C4-2B (cell line): ENCODE data around the gene MKKS.
"Not testable (repeated sequence)": the region's sequence is repeated elsewhere in the genome, so short reads cannot be mapped to it uniquely, and the experiment has no call there.

Experiments
- H3K27ac ChIP-seq: fragments of 450-650 bp; 2 replicates; pipeline ENCODE4 v1.5.1; 2017
- ZFX ChIP-seq: fragments of 450-650 bp; IDR thresholded peaks from 2 replicates; pipeline ENCODE4 v1.6.1; 2017
- TF ChIP-seq, protein P1 (sequence below): fragments of 450-650 bp; conservative IDR thresholded peaks from 2 replicates; pipeline ENCODE4 v1.5.1; 2017; ENCODE audit warnings: mild to moderate bottlenecking

MKKS gene

DNA sequence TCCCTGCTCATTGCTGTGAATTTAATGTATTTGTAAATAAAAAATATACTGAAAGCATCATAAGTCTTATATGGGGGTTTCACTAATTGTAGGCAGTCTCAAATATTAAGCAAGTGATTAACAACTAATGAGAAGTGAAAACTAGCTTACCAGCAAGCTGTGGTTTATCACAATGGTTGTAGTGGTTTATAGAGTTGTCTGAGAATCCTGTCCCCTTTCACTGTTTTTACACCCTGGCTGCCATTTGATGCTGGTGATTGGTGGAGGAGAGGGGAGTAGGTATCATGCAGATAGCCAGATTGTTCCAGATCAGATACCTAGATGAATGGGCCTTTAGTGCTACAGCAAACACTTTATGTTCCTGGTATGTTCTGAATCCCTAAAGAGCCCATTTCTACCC is 6.0 kb downstream of the MKKS start:
- TF ChIP-seq ZFX = no peak
- TF ChIP-seq, protein P1, sequence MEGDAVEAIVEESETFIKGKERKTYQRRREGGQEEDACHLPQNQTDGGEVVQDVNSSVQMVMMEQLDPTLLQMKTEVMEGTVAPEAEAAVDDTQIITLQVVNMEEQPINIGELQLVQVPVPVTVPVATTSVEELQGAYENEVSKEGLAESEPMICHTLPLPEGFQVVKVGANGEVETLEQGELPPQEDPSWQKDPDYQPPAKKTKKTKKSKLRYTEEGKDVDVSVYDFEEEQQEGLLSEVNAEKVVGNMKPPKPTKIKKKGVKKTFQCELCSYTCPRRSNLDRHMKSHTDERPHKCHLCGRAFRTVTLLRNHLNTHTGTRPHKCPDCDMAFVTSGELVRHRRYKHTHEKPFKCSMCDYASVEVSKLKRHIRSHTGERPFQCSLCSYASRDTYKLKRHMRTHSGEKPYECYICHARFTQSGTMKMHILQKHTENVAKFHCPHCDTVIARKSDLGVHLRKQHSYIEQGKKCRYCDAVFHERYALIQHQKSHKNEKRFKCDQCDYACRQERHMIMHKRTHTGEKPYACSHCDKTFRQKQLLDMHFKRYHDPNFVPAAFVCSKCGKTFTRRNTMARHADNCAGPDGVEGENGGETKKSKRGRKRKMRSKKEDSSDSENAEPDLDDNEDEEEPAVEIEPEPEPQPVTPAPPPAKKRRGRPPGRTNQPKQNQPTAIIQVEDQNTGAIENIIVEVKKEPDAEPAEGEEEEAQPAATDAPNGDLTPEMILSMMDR = no peak

DNA sequence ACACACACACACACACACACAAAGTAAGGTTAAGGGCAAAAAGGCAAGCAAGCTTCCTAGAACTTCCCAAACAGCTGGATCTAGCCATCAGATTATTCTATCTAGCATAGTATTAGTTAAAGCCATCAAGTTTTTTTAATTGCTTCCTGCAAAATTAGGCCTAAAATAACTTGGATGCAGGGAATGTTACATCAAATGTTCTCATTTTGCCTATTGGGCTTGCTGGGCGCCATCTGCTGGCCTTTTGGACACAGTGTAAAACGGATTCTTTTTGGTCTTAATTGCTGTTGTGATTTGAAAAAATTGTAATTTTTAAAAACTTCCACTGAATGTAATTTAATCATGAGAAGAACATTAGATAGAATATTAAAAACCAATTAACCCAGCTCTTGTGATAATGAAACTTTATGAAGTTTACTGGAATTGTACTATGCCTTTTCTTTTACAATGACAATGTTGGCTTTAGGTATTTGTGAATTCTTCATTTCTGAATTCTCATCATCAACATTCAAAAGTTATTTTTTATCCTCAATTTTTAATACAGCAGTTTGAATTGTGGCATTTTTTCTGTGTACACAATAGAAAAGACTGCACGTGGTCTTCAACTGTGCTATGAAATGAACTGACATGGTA is 6.8 kb downstream of the MKKS start:
- no peak overlapping the region for H3K27ac ChIP-seq
- TF ChIP-seq ZFX = no peak
- TF ChIP-seq, protein P1 = peak; percentile 86

More for the DNA sequence above, 6.0 kb downstream of the MKKS start:
- no peak overlapping the region for H3K27ac ChIP-seq

DNA sequence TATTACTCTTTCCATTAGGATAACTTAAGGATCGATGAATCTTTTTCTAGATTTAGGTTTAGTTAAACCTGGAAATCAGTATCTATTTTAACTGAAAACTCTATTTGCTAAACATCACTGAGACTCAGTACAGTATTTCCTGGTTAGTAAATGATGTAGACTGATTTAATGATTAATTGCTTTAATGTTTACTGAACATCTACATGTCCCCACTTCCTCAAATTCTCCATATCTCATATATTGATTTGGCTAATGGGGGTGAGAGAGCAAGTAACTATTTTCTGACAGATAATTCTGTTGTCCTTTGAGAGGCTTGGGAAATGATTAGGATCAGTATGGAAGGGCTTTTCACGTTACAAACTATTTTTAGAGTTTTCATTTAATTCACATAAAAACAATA is 10.3 kb downstream of the MKKS start:
- TF ChIP-seq, protein P1 = no peak
- no peak overlapping the region for H3K27ac ChIP-seq

DNA sequence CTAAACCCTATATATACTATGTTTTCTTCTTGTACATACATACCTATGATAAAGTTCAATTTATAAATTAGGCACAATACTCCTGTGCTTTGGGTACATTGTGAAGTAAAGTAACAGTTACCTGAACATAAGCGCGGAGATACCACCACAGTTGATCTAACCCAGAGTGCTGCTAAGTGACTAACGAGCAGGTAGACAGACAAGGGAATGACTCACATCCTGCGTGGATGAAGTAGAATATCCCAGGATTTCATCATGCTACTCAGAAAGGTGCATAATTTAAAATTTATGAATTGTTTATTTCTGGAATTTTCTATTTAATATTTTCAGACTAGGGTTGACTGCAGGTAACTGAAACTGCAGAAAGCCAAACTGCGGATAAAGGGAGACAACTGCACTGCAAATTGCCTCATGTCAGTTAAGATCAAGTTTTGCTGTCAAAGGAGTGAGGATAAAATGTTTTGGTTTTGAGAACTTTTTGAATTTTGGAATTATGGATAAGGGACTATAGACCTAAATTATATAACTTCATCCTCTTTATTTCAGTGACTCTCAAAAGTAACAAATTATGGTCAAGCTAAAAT is 14.4 kb downstream of the MKKS start:
- TF ChIP-seq, protein P1 = no peak
- no peak for TF ChIP-seq ZFX
- no peak overlapping the region for H3K27ac ChIP-seq

DNA sequence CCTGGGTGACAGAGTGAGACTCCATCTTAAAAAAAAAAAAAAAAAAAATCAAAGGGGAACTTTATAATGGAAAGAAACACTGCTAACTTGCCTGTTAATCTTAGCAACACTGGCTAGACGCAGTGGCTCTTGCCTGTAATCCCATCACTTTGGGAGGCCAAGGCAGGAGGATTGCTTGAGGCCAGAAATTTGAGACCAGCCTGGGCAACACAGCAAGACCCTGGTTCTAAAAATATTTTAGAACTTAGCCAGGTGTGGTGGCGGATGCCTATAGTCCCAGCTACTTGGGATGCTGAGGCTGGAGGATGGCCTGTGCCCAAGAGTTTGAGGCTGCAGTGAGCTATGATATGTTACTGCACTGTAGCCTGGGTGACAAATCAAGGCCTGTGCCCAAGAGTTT is 16.8 kb downstream of the MKKS start:
- not testable (repeated sequence) for H3K27ac ChIP-seq

DNA sequence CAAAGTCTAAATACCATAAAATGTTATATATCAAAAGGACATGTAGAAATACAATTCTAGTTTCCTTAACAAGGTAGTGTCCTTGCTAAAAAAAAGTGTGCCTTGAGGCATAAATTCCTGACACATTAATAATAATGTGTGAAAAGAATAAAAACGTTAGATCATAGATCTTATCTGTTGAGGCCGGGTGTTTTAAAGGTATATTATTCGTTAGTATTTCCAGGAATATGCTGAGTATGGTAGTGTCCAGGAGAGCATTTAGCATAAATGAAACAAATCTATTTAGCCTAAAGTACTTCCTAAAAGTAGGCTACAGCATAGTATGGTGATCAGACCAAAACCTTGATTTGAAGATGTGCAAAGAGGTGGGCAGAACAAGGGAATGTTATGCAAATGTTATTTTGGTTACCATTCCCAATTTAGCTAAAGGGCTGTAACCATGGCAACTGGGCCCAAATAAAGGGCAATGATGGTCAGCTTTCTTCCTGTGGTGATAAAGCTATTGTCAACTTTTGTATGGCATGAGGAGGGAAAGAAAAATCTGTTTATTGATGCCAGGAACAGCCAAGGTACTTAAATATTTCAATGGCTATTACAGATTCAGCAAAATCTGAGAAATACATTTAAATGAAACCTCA is 18.9 kb downstream of the MKKS start:
- TF ChIP-seq, protein P1 = no peak
- TF ChIP-seq ZFX = no peak
- H3K27ac ChIP-seq = no peak overlapping the region

DNA sequence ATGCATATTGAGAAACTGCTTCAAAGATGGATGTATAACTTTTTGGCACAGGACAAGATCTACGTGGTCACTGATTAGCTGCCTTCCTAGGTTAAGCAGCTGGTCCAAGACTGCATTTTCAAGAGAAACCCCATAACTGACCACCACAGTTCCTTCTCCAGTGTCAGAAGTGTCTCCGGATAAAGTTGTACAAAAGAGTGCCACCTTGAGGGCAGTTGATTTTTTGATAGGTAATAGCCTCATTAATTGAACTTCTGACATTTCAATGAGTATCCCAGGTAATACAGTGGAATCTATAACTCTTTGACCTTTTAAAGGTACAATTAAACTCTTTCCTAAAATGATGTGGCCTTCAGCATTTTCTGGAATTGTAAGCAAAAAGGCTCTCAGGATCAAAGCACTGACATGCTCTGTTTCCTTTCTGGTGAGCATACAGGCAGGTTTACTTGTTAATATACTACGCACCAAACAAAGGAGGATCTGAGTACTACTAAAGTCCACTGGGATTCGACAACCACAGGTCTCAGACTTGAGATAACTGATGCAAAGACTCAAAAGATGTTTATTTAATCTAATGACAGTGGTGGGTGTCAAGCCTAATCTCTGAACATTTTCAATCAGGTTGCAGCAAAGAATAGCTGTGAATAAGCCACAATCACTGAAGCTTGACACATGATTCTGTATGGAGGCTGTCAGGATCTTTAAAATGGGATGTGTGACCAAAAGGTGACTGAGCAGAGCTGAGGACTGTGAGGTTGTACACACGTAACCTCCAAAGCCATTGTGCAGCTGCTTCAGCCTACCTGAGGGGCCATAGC is 21.2 kb downstream of the MKKS start:
- H3K27ac ChIP-seq = no peak overlapping the region
- TF ChIP-seq ZFX = no peak
- TF ChIP-seq, protein P1 = peak; percentile 28
